H1 (cell line): ENCODE measurements around the gene TMEM198. TPM values are rescaled to one million over a fixed set of nuclear protein-coding genes. Genes with fewer than 3 reads are reported as not detected.

Experiments
- CTCF ChIA-PET: fragments of 300-600 bp; sonication (Branson Sonifier 250); formaldehyde crosslinking; loops from one replicate; lab custom pipeline; 2021; ENCODE audit not compliant: partially characterized antibody; lab: Charles Lee
- POLR2A ChIA-PET: fragments of 300-600 bp; sonication (Branson Sonifier 250); formaldehyde crosslinking; loops from one replicate; lab custom pipeline; 2021; ENCODE audit warnings: inconsistent platforms; ENCODE audit not compliant: partially characterized antibody; lab: Charles Lee
- DNase-seq, 2 experiments: peaks; one replicate each; pipeline versions ENCODE4 v3.0.0 to v3.0.0-alpha.2; 2010 to 2022; ENCODE audit warnings: low spot score in 2 of 2, low read depth in 1 of 2, mixed read lengths in 1 of 2
- FAIRE-seq: peaks from 2 replicates; lab custom pipeline; 2011; peaks lifted over from hg19 to GRCh38; lab: Jason Lieb, UNC
- H2AFZ ChIP-seq: 2 replicates; pipeline ENCODE4 v1.8.1; 2012; ENCODE audit warnings: low read length, inconsistent platforms
- H2AK5ac ChIP-seq: 2 replicates; pipeline ENCODE4 v1.6.1; 2013; ENCODE audit warnings: low read depth, low read length
- H2BK120ac ChIP-seq: replicated peaks from 2 replicates; pipeline ENCODE3; 2013; ENCODE audit warnings: low read depth, low read length, inconsistent platforms
- H2BK12ac ChIP-seq: 2 replicates; pipeline ENCODE4 v1.6.1; 2013; ENCODE audit warnings: low read depth, low read length
- H2BK15ac ChIP-seq: 2 replicates; pipeline ENCODE4 v1.6.1; 2013; ENCODE audit warnings: low read length
- H2BK20ac ChIP-seq: 2 replicates; pipeline ENCODE4 v1.6.1; 2013; ENCODE audit warnings: low read length
- H2BK5ac ChIP-seq: 2 replicates; pipeline ENCODE4 v1.6.1; 2013; ENCODE audit warnings: low read depth, low read length
- H3K14ac ChIP-seq: 2 replicates; pipeline ENCODE4 v1.6.1; 2013; ENCODE audit warnings: inconsistent platforms; ENCODE audit not compliant: insufficient read length
- H3K18ac ChIP-seq: 2 replicates; pipeline ENCODE4 v1.6.1; 2013; ENCODE audit warnings: low read length; ENCODE audit errors: extremely low read depth
- H3K23ac ChIP-seq: 2 replicates; pipeline ENCODE4 v1.6.1; 2013; ENCODE audit warnings: inconsistent platforms; ENCODE audit not compliant: insufficient read length
- H3K23me2 ChIP-seq: 2 replicates; pipeline ENCODE4 v1.6.1; 2013; ENCODE audit warnings: low read depth, low read length
- H3K27ac ChIP-seq: 2 replicates; pipeline ENCODE4 v1.6.1; 2011; ENCODE audit warnings: low read depth, low read length, inconsistent platforms
- H3K27me3 ChIP-seq, 4 experiments: replicated peaks in 1 of 4; 1 replicate in 1 of 4; 2 replicates in 3 of 4; pipeline versions ENCODE4 v1.6.1 to v1.8.1; 2011 to 2013; ENCODE audit warnings: low read length in 3 of 4, mild to moderate bottlenecking in 3 of 4, inconsistent platforms in 2 of 4, mixed read lengths in 2 of 4, moderate library complexity in 1 of 4; ENCODE audit not compliant: control insufficient read depth in 3 of 4, insufficient read depth in 3 of 4; ENCODE audit errors: extremely low read depth in 1 of 4
- H3K36me3 ChIP-seq, 4 experiments: 2 replicates each; pipeline versions ENCODE4 v1.6.1 to v1.8.1; 2011 to 2013; ENCODE audit warnings: mild to moderate bottlenecking in 4 of 4, low read length in 3 of 4, moderate library complexity in 2 of 4, control low read depth in 1 of 4, inconsistent platforms in 1 of 4; ENCODE audit not compliant: insufficient read depth in 4 of 4, control insufficient read depth in 2 of 4
- H3K4ac ChIP-seq: replicated peaks from 2 replicates; pipeline ENCODE3; 2013; ENCODE audit warnings: low read length, low read depth, mixed read lengths, inconsistent platforms; ENCODE audit not compliant: insufficient read length
- H3K4me1 ChIP-seq, 4 experiments: replicated peaks in 1 of 4; 1 replicate in 1 of 4; 2 replicates in 3 of 4; pipeline versions ENCODE4 v1.6.1 to v1.8.1; 2011 to 2013; ENCODE audit warnings: low read length in 3 of 4, inconsistent platforms in 2 of 4, mixed read lengths in 1 of 4; ENCODE audit not compliant: insufficient read depth in 4 of 4, control insufficient read depth in 3 of 4
- H3K4me2 ChIP-seq, 2 experiments: 2 replicates each; pipeline versions ENCODE4 v1.6.1 to v1.8.1; 2011 to 2013; ENCODE audit warnings: low read depth in 2 of 2, low read length in 2 of 2, control low read depth in 1 of 2, inconsistent platforms in 1 of 2, mild to moderate bottlenecking in 1 of 2; ENCODE audit not compliant: insufficient read depth in 1 of 2
- H3K4me3 ChIP-seq, 4 experiments: fragments of 200-600, 300-600 bp in 1 of 4; sonication (generic), shearing (Covaris generic), sonication (Bioruptor Twin) in 1 of 4; 2 replicates each; pipeline versions ENCODE4 v1.5.1 to v1.8.1; 2011 to 2016; ENCODE audit warnings: low read length in 4 of 4, low read depth in 3 of 4, control low read depth in 2 of 4, inconsistent platforms in 2 of 4, mild to moderate bottlenecking in 2 of 4, mixed read lengths in 1 of 4, moderate library complexity in 1 of 4; ENCODE audit not compliant: insufficient read depth in 2 of 4; ENCODE audit errors: extremely low read depth in 1 of 4
- H3K56ac ChIP-seq: replicated peaks from 2 replicates; pipeline ENCODE3; 2013; ENCODE audit warnings: low read depth, mild to moderate bottlenecking, mixed read lengths, low read length, inconsistent platforms; ENCODE audit not compliant: insufficient read length
- H3K79me1 ChIP-seq: 2 replicates; pipeline ENCODE4 v1.6.1; 2013; ENCODE audit warnings: low read depth, low read length, control low read depth
- H3K79me2 ChIP-seq, 2 experiments: 2 replicates each; pipeline versions ENCODE4 v1.6.1 to v1.8.1; 2012 to 2013; ENCODE audit warnings: low read length in 2 of 2, mild to moderate bottlenecking in 2 of 2, inconsistent platforms in 1 of 2; ENCODE audit not compliant: insufficient read depth in 2 of 2, control insufficient read depth in 1 of 2
- H3K9ac ChIP-seq, 4 experiments: replicated peaks in 1 of 4; 1 replicate in 1 of 4; 2 replicates in 3 of 4; pipeline versions ENCODE4 v1.6.1 to v1.8.1; 2011 to 2013; ENCODE audit warnings: low read depth in 3 of 4, low read length in 3 of 4, control low read depth in 2 of 4, mild to moderate bottlenecking in 2 of 4, moderate library complexity in 2 of 4, inconsistent platforms in 1 of 4; ENCODE audit errors: extremely low read depth in 1 of 4
- H3K9me3 ChIP-seq, 2 experiments: 2 replicates each; pipeline versions ENCODE4 v1.6.1 to v1.8.1; 2012 to 2013; ENCODE audit warnings: mild to moderate bottlenecking in 2 of 2, moderate library complexity in 2 of 2, control low read depth in 1 of 2, inconsistent platforms in 1 of 2, low read depth in 1 of 2, low read length in 1 of 2, mixed read lengths in 1 of 2; ENCODE audit not compliant: insufficient read depth in 2 of 2
- H4K20me1 ChIP-seq, 2 experiments: replicated peaks in 1 of 2; 2 replicates each; pipeline versions ENCODE3 to v1.8.1; 2011 to 2013; ENCODE audit warnings: inconsistent platforms in 2 of 2, low read length in 2 of 2, mild to moderate bottlenecking in 1 of 2; ENCODE audit not compliant: insufficient read depth in 2 of 2, control insufficient read depth in 1 of 2
- H4K5ac ChIP-seq: 2 replicates; pipeline ENCODE4 v1.6.1; 2013; ENCODE audit warnings: low read length, low read depth, mixed read lengths, inconsistent platforms; ENCODE audit not compliant: insufficient read length
- H4K8ac ChIP-seq: 2 replicates; pipeline ENCODE4 v1.8.0; 2013; ENCODE audit warnings: mild to moderate bottlenecking, moderate library complexity, low read length, inconsistent platforms; ENCODE audit not compliant: insufficient read depth; ENCODE audit errors: extremely low read depth
- H4K91ac ChIP-seq: replicated peaks from 2 replicates; pipeline ENCODE3; 2013; ENCODE audit warnings: low read length, mixed read lengths, inconsistent platforms; ENCODE audit not compliant: insufficient read length
- ASH2L ChIP-seq: fragments of 200-600, 300-600 bp; sonication (generic); IDR thresholded peaks from one replicate; pipeline ENCODE4 v1.7.1; 2017; ENCODE audit warnings: low read length
- BRCA1 ChIP-seq: IDR thresholded peaks from 2 replicates; pipeline ENCODE4 v1.6.1; 2012; ENCODE audit warnings: low read depth, low read length, improper control_type of control experiment
- FOSL1 ChIP-seq: IDR thresholded peaks from 2 replicates; pipeline ENCODE4 v1.6.1; 2011; ENCODE audit warnings: mild to moderate bottlenecking, low read depth, low read length, moderate library complexity; ENCODE audit not compliant: insufficient read depth
- NANOG ChIP-seq: IDR thresholded peaks from 2 replicates; pipeline ENCODE4 v1.6.1; 2011; ENCODE audit warnings: low read length, low read depth, mild to moderate bottlenecking, inconsistent platforms; ENCODE audit not compliant: insufficient read depth, poor library complexity, severe bottlenecking
- PHF8 ChIP-seq: fragments of 200-600 bp; sonication (generic); conservative IDR thresholded peaks from 2 replicates; pipeline ENCODE4 v1.7.1; 2012; ENCODE audit warnings: low read depth, mild to moderate bottlenecking, inconsistent platforms, low read length, moderate library complexity
- RAD21 ChIP-seq, 2 experiments: IDR thresholded peaks in 1 of 2; conservative IDR thresholded peaks in 1 of 2; 2 replicates each; pipeline ENCODE4 v1.6.1; 2011; ENCODE audit warnings: low read depth in 2 of 2, low read length in 2 of 2, improper control_type of control experiment in 1 of 2, inconsistent platforms in 1 of 2, mild to moderate bottlenecking in 1 of 2, moderate library complexity in 1 of 2
- RFX5 ChIP-seq: IDR thresholded peaks from 2 replicates; pipeline ENCODE4 v1.6.1; 2011; ENCODE audit warnings: low read depth, low read length, improper control_type of control experiment, borderline replicate concordance
- SAP30 ChIP-seq: fragments of 300-600 bp; sonication (generic); IDR thresholded peaks from 2 replicates; pipeline ENCODE4 v1.7.1; 2012; ENCODE audit warnings: low read length, moderate library complexity, mild to moderate bottlenecking, inconsistent platforms; ENCODE audit not compliant: insufficient read depth, insufficient replicate concordance
- SIN3A ChIP-seq, 2 experiments: IDR thresholded peaks in 1 of 2; conservative IDR thresholded peaks in 1 of 2; 2 replicates each; pipeline ENCODE4 v1.6.1; 2011 to 2012; ENCODE audit warnings: low read length in 2 of 2, improper control_type of control experiment in 1 of 2, low read depth in 1 of 2, mild to moderate bottlenecking in 1 of 2
- SP2 ChIP-seq: IDR thresholded peaks from 2 replicates; pipeline ENCODE4 v1.6.1; 2012; ENCODE audit warnings: mild to moderate bottlenecking, low read length, inconsistent platforms
- SP4 ChIP-seq: IDR thresholded peaks from 2 replicates; pipeline ENCODE4 v1.6.1; 2012; ENCODE audit warnings: low read length, inconsistent platforms
- WGBS, 2 experiments: shearing (Covaris generic) in 1 of 2; methylation state at CpG; one replicate each; pipeline versions ENCODE4 v1.1.6 to v1.1.7; 2013 to 2015; ENCODE audit warnings: low lambda C conversion rate in 2 of 2, mixed read lengths in 2 of 2, inconsistent platforms in 1 of 2, low coverage in 1 of 2, missing lambda C conversion rate in 1 of 2; ENCODE audit not compliant: insufficient replicate concordance in 2 of 2, insufficient coverage in 1 of 2, insufficient read length in 1 of 2; ENCODE audit errors: extremely low coverage in 1 of 2, missing lambda C conversion rate in 1 of 2; 5-methylcytosine and 5-hydroxymethylcytosine counted together
- polyA plus RNA-seq, 7 experiments: library from polyadenylated mRNA; depleted of rRNA in 3 of 7; stranded (reverse) in 5 of 7; unstranded in 2 of 7; fragments of >200 nt in 5 of 7; fragments of 200-250 nt in 2 of 7; gene quantifications; 1 replicate in 5 of 7; 2 replicates in 1 of 7; 4 replicates in 1 of 7; pipeline versions ENCODE4 v1.2.1 to v1.2.3, GENCODE V29; 2011 to 2013; ENCODE audit warnings: missing spikeins in 2 of 7, mixed read lengths in 2 of 7
- total RNA-seq: library from RNA; stranded (reverse); fragmentation: NEBNext Ultra II Directional; extraction: Animal tissue kit (Norgen Biotek cat#: 25700); gene quantifications from 2 replicates; pipeline ENCODE4 v1.2.1, GENCODE V29; 2021
- TF ChIP-seq, protein P1 (sequence below): IDR thresholded peaks from 2 replicates; pipeline ENCODE4 v1.6.1; 2012; ENCODE audit warnings: inconsistent platforms

Gene TMEM198
- total and polyA plus RNA-seq, 2 of the 8 experiments (the other 6 are each of a cell fraction or from before 2014, with no cell fraction given) = 10.2 to 10.4 TPM

DNA sequence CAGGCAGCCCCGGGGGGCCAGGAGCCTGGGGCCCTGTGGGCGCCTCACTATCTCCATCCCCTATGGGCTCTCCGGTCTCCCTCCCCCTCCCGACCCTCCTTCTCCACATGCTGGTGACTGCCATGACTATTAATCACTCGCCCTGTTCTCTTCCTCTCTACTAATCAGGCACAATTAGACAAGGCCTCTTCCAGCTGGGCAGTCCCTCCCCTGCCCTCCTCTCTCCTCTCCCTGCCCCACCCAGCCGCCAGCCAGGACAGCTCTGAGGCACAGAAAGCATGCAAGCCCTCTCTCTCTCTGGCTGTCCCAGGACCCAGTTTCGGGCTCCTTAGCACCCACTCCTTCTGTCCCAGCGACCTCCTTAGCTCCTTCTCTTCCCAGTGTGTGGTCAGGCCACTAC lies 23.7 kb upstream of the TMEM198 start:
- Histone ChIP-seq H3K36me3 (no peaks in the 10 kb centered on the region), H3K4me2 (no peak overlapping the region), H2AK5ac (0 out of 2 replicates have a peak overlapping the region, but pooled peaks have one; percentile 45), H3K23ac (no peak overlapping the region), H3K18ac (no peak overlapping the region), H2BK12ac (peak overlapping the region; percentile 97; the same call in 1 of the 2 replicates), H2BK20ac (no peak overlapping the region), H3K4me1 (peaks cover 0 to 29% (median 19%) of the 10 kb centered on the region in 4 experiments; a peak in 6 of 7 replicates), H3K27ac (no peak overlapping the region), H3K79me1 (no peaks in the 10 kb centered on the region), H3K4ac (no peak overlapping the region), H3K79me2 (no peaks in the 10 kb centered on the region), H2BK5ac (peak overlapping the region; percentile 16; the same call in 1 of the 2 replicates), H2AFZ (no peak overlapping the region), H3K23me2 (peaks cover 5% of the 10 kb centered on the region; the same call in 1 of the 2 replicates), H3K9me3 (no peaks in the 10 kb centered on the region), H4K20me1 (peaks cover 0 to 5% of the 10 kb centered on the region in 2 experiments), H2BK15ac (peak overlapping the region; percentile 36; the same call in 1 of the 2 replicates), H3K56ac (no peak overlapping the region), H4K91ac (no peak overlapping the region), H4K8ac (no peak overlapping the region), H4K5ac (no peak overlapping the region), H3K4me3 (no peak overlapping the region), H3K27me3 (peaks cover 0 to 19% (median 11%) of the 10 kb centered on the region in 4 experiments; a peak in 5 of 7 replicates), H3K9ac (no peak overlapping the region), H2BK120ac (no peak overlapping the region), H3K14ac (no peak overlapping the region)
- ChIA-PET POLR2A (interaction anchor here (0.6 to 5.5 kb wide), 11 partner anchors 10 to 164 kb away, joined by 3 to 36 read pairs (median 6); partner anchors contain the start of genes GMPPA and STK11IP), CTCF (interaction anchor here (0.6 to 113.1 kb wide), 15 partner anchors 7 to 222 kb away, joined by 3 to 7248 read pairs (median 3); partner anchors contain the start of genes ASIC4, DES, DNPEP and GMPPA)
- 75% methylated on average over 8 of the region's 8 CpGs; no CpG with 5 or more reads in 1 of the 2 experiments for WGBS, 2 experiments
- DNase-seq (no peak), FAIRE-seq (no peak)
- TF ChIP-seq RAD21 (IDR thresholded peaks at IDR 0.05 in 1 of 2, conservative IDR thresholded peaks at IDR 0.05 in 1 of 2; ENCODE audit: low read depth in 2 of 2, low read length in 2 of 2) = no peak
- no peak for TF ChIP-seq BRCA1
- no peak for TF ChIP-seq SP4
- no peak for TF ChIP-seq RFX5
- TF ChIP-seq SP2 = no peak
- TF ChIP-seq PHF8 = no peak
- no peak for TF ChIP-seq SAP30
- TF ChIP-seq ASH2L = no peak
- TF ChIP-seq, protein P1, sequence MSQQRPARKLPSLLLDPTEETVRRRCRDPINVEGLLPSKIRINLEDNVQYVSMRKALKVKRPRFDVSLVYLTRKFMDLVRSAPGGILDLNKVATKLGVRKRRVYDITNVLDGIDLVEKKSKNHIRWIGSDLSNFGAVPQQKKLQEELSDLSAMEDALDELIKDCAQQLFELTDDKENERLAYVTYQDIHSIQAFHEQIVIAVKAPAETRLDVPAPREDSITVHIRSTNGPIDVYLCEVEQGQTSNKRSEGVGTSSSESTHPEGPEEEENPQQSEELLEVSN = no peak
- no peak for TF ChIP-seq FOSL1
- TF ChIP-seq SIN3A (conservative IDR thresholded peaks at IDR 0.05 in 1 of 2, IDR thresholded peaks at IDR 0.05 in 1 of 2; ENCODE audit: low read depth in 1 of 2, low read length in 2 of 2) = no peak
- no peak for TF ChIP-seq NANOG
